CD4-positive, alpha-beta T cell (primary cell): ENCODE measurements around the gene PHACTR3. TPM values are rescaled to one million over a fixed set of nuclear protein-coding genes. Genes with fewer than 3 reads are reported as not detected.

Experiments used
- ATAC-seq: fragments of 200-7000 bp; cut with Tn5 transposase; one replicate; pipeline ENCODE4 v1.10.0; 2022; ENCODE audit warnings: mild to moderate bottlenecking; ENCODE audit not compliant: poor library complexity
- CTCF ChIA-PET: fragments of 350-600 bp; sonication (Branson Sonifier 250); formaldehyde crosslinking; loops from one replicate; lab custom pipeline; 2021; ENCODE audit warnings: antibody characterized with exemption, inconsistent platforms; lab: Charles Lee
- POLR2A ChIA-PET: fragments of 350-600 bp; sonication (Branson Sonifier 250); formaldehyde crosslinking; loops from one replicate; lab custom pipeline; 2021; ENCODE audit warnings: antibody characterized with exemption, inconsistent platforms; lab: Charles Lee
- DNase-seq, 14 experiments: peaks; one replicate each; pipeline ENCODE4 v3.0.0-alpha.2; 2013 to 2020; ENCODE audit warnings: mixed read lengths in 2 of 14
- H3K27ac ChIP-seq, 2 donors: one replicate each; pipeline versions ENCODE4 v1.5.1 to v1.7.0; 2013; ENCODE audit warnings: low read length in 2 of 2, low read depth in 1 of 2, mild to moderate bottlenecking in 1 of 2
- H3K27me3 ChIP-seq, 2 experiments: 1 replicate in 1 of 2; 2 replicates in 1 of 2; pipeline versions ENCODE4 v1.6.1 to v1.7.0; 2013; ENCODE audit warnings: low read length in 2 of 2, control low read depth in 1 of 2, mild to moderate bottlenecking in 1 of 2, moderate library complexity in 1 of 2; ENCODE audit not compliant: insufficient read depth in 2 of 2, control insufficient read depth in 1 of 2
- H3K36me3 ChIP-seq: one replicate; pipeline ENCODE4 v1.6.1; 2013; ENCODE audit warnings: low read length, control low read depth; ENCODE audit not compliant: insufficient read depth
- H3K4me1 ChIP-seq: one replicate; pipeline ENCODE4 v1.6.1; 2013; ENCODE audit warnings: low read length, control low read depth; ENCODE audit not compliant: insufficient read depth
- H3K4me3 ChIP-seq: one replicate; pipeline ENCODE4 v1.5.1; 2013; ENCODE audit warnings: mild to moderate bottlenecking, low read length, moderate library complexity
- H3K9me3 ChIP-seq, 2 experiments: 1 replicate in 1 of 2; 2 replicates in 1 of 2; pipeline versions ENCODE4 v1.6.1 to v1.7.0; 2013; ENCODE audit warnings: low read length in 2 of 2, mild to moderate bottlenecking in 2 of 2, control low read depth in 1 of 2, moderate library complexity in 1 of 2; ENCODE audit not compliant: control insufficient read depth in 1 of 2, insufficient read depth in 1 of 2
- H3K27ac Mint-ChIP-seq: one replicate; pipeline ENCODE4 v1.8.0; 2020; ENCODE audit warnings: mixed read lengths
- H3K27me3 Mint-ChIP-seq: one replicate; pipeline ENCODE4 v1.8.0; 2021; ENCODE audit warnings: mixed read lengths
- H3K36me3 Mint-ChIP-seq: one replicate; pipeline ENCODE4 v1.8.0; 2021; ENCODE audit warnings: low read depth, mixed read lengths
- H3K4me1 Mint-ChIP-seq: one replicate; pipeline ENCODE4 v1.8.0; 2021; ENCODE audit warnings: low read depth, mixed read lengths
- H3K4me3 Mint-ChIP-seq: one replicate; pipeline ENCODE4 v1.8.0; 2020; ENCODE audit warnings: mild to moderate bottlenecking, mixed read lengths
- H3K9me3 Mint-ChIP-seq: one replicate; pipeline ENCODE4 v1.8.0; 2020; ENCODE audit warnings: mixed read lengths
- CTCF ChIP-seq: fragments of 200-600 bp; IDR thresholded peaks from one replicate; pipeline ENCODE4 v1.8.0; 2022; ENCODE audit warnings: antibody characterized with exemption, mild to moderate bottlenecking
- intact Hi-C, 2 experiments: fragments of 100-400 bp; cut with DNase I in 1 of 2; cut with micrococcal nuclease in 1 of 2; formaldehyde crosslinking; loops; one replicate each; pipeline versions ENCODE4 v1.15.1 to v1.9.0; 2023 to 2025; cut with DNase I, micrococcal nuclease
- total RNA-seq, 174 experiments: library from RNA in 2 of 174; stranded (reverse) in 2 of 174; gene quantifications; one replicate each; pipeline ENCODE4 v1.2.3 and lab custom pipeline; 2021 to 2026

PHACTR3 gene
- total RNA-seq, 2 experiments from 2014 or later = not detected

DNA sequence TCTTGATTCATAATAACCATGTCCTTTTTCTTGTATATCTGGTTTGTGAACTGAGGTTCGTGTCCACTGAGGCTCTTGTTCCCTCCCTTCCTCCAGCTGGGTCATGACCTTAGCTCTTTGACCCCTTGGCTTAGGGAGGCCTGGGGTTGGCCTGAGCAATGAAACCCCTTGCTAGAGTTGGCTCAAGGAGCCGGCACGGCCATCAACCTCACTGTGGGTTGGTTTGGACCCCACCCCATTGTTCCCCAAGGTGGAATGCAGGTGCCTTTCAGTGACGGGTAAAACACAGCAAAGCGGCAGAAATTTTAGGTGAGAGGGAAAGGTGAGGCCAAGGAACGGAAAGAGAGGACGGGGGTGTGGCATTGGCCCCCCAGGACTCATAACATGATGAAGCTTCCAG is 44.5 kb upstream of the PHACTR3 start:
- H3K36me3 ChIP-seq = no peaks in the 10 kb centered on the region
- no peak overlapping the region for H3K4me3 ChIP-seq
- DNase-seq (no peak), ATAC-seq (no peak)
- no peaks in the 10 kb centered on the region for H3K9me3 ChIP-seq
- H3K4me1 ChIP-seq = no peaks in the 10 kb centered on the region
- TF ChIP-seq CTCF = no peak
- no peak overlapping the region for H3K27ac ChIP-seq
- H3K4me1 Mint-ChIP-seq = no peaks in the 10 kb centered on the region
- no peaks in the 10 kb centered on the region for H3K9me3 Mint-ChIP-seq
- no peak overlapping the region for H3K4me3 Mint-ChIP-seq
- intact Hi-C loops = no loop called here
- H3K36me3 Mint-ChIP-seq = no peaks in the 10 kb centered on the region
- CTCF ChIA-PET = interaction anchor here (1.3 kb wide), 1 partner anchor 11 kb away, joined by 5 read pairs; no protein-coding TSS in a partner anchor
- no peaks in the 10 kb centered on the region for H3K27me3 ChIP-seq
- no peak overlapping the region for H3K27ac Mint-ChIP-seq
- no peaks in the 10 kb centered on the region for H3K27me3 Mint-ChIP-seq
- POLR2A ChIA-PET = no interaction called here

GRCh38 chr20:59560588-59561227 is 43.6 kb upstream of the PHACTR3 start:
- DNase-seq (no peak), ATAC-seq (no peak)
- CTCF ChIA-PET = interaction anchor here (1.3 kb wide), 1 partner anchor 10 kb away, joined by 5 read pairs; no protein-coding TSS in a partner anchor
- H3K27me3 Mint-ChIP-seq = no peaks in the 10 kb centered on the region
- H3K4me3 Mint-ChIP-seq = no peak overlapping the region
- Histone ChIP-seq H3K9me3 (no peaks in the 10 kb centered on the region), H3K4me3 (no peak overlapping the region), H3K4me1 (no peaks in the 10 kb centered on the region), H3K27me3 (no peaks in the 10 kb centered on the region), H3K36me3 (no peaks in the 10 kb centered on the region), H3K27ac (no peak overlapping the region)
- no peaks in the 10 kb centered on the region for H3K4me1 Mint-ChIP-seq
- POLR2A ChIA-PET = no interaction called here
- TF ChIP-seq CTCF = peak; percentile 58
- no peaks in the 10 kb centered on the region for H3K36me3 Mint-ChIP-seq
- H3K9me3 Mint-ChIP-seq = no peaks in the 10 kb centered on the region
- intact Hi-C loops = no loop called here
- H3K27ac Mint-ChIP-seq = no peak overlapping the region

DNA sequence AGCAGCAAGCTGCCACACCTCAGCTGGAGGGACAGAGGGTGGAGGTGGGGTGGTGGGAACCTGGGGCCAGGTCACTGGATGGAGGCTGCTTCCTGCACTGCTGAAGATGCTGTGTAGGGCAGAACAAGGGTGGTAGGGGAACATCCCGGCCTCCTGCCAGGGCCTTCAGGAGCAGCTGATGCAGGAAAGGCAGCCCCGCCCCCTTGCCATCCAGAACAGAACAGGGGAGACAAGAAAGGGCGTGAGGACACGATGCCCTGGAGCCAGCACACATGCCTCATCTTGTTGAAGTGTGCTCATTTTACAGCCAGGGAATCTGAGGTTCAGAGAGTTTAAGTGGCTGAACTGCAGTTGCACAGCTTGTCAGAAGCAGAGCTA is 43.1 kb upstream of the PHACTR3 start:
- Mint-ChIP-seq H3K9me3 (no peaks in the 10 kb centered on the region), H3K27me3 (no peaks in the 10 kb centered on the region), H3K4me1 (no peaks in the 10 kb centered on the region), H3K4me3 (no peak overlapping the region), H3K36me3 (no peaks in the 10 kb centered on the region), H3K27ac (no peak overlapping the region)
- Histone ChIP-seq H3K27ac (no peak overlapping the region), H3K4me3 (no peak overlapping the region), H3K27me3 (no peaks in the 10 kb centered on the region), H3K9me3 (no peaks in the 10 kb centered on the region), H3K4me1 (no peaks in the 10 kb centered on the region), H3K36me3 (no peaks in the 10 kb centered on the region)
- ChIA-PET CTCF (interaction anchor here (1.3 kb wide), 1 partner anchor 10 kb away, joined by 5 read pairs; no protein-coding TSS in a partner anchor), POLR2A (no interaction called here)
- DNase-seq = no peak
- no peak for ATAC-seq
- intact Hi-C loops = no loop called here
- TF ChIP-seq CTCF = no peak
